GM21717 (cell line): Measurements from ENCODE around the gene LETM1.
A peak's percentile ranks its signal among the peaks of the same experiment; 100 is the strongest.

Source experiments
- ATAC-seq: cut with Tn5 transposase; IDR thresholded peaks from one replicate; pipeline ENCODE4 v1.9.1; 2021; ENCODE audit warnings: mild to moderate bottlenecking, moderate library complexity; ENCODE audit not compliant: unreplicated experiment

LETM1 gene

GRCh38 chr4:1830234-1830633 is 25.7 kb downstream of the LETM1 start:
- ATAC-seq = no peak

GRCh38 chr4:1826531-1827350 is 29.2 kb downstream of the LETM1 start:
- no peak for ATAC-seq

- ATAC-seq = no peak
Observed at GRCh38 chr4:1825326-1825725, 30.6 kb downstream of the LETM1 start.

- no peak for ATAC-seq
Observed at GRCh38 chr4:1824746-1825145, 31.2 kb downstream of the LETM1 start.

- no peak for ATAC-seq
Observed at GRCh38 chr4:1823545-1823932, 32.4 kb downstream of the LETM1 start.

- no peak for ATAC-seq
Observed at GRCh38 chr4:1822568-1823544, 33.1 kb downstream of the LETM1 start.

GRCh38 chr4:1821679-1822567 is 34.0 kb downstream of the LETM1 start:
- ATAC-seq = no peak

GRCh38 chr4:1819816-1820215 is 36.1 kb downstream of the LETM1 start:
- no peak for ATAC-seq

GRCh38 chr4:1819284-1819683 is 36.7 kb downstream of the LETM1 start:
- ATAC-seq = no peak

GRCh38 chr4:1815997-1816860 is 39.7 kb downstream of the LETM1 start:
- ATAC-seq = no peak

GRCh38 chr4:1815096-1815996 is 40.6 kb downstream of the LETM1 start:
- no peak for ATAC-seq

- ATAC-seq = no peak
Observed at GRCh38 chr4:1814453-1814852, 41.5 kb downstream of the LETM1 start.

- no peak for ATAC-seq
Observed at GRCh38 chr4:1813915-1814314, 42.0 kb downstream of the LETM1 start.

- ATAC-seq = no peak
Observed at GRCh38 chr4:1813231-1813630, 42.7 kb downstream of the LETM1 start.

GRCh38 chr4:1812720-1813119 is 43.2 kb downstream of the LETM1 start:
- no peak for ATAC-seq

- no peak for ATAC-seq
Observed at GRCh38 chr4:1810765-1811164, 45.2 kb downstream of the LETM1 start.

- ATAC-seq = peak; percentile 49
Observed at GRCh38 chr4:1809754-1810502, 46.0 kb downstream of the LETM1 start.
